Endometrial microvascular endothelial cells (primary cell): ENCODE measurements around the gene DCTN4. TPM values are rescaled to one million over a fixed set of nuclear protein-coding genes. Genes with fewer than 3 reads are reported as not detected.
"Not testable (repeated sequence)": the region's sequence is repeated elsewhere in the genome, so short reads cannot be mapped to it uniquely, and the experiment has no call there.

Source experiments
- in situ Hi-C: cut with HindIII; loops from 2 replicates; pipeline ENCODE4 v1.10.0; 2017; ENCODE audit warnings: low sequenced_read_pairs, low pct_unique_long_range_greater_than_20kb; ENCODE audit errors: inconsistent ontology term
- total RNA-seq: library from RNA; depleted of rRNA; stranded (reverse); fragments of >200 nt; gene quantifications from one replicate; pipeline ENCODE4 v1.2.3, GENCODE V29; 2015; ENCODE audit errors: inconsistent ontology term

The DCTN4 gene
- total RNA-seq, 1 donor from 2014 or later = 56.0 TPM

- in situ Hi-C loops = no loop called here
Observed at GRCh38 chr5:150751096-150751891, 7.5 kb downstream of the DCTN4 start.

GRCh38 chr5:150750469-150750868 is 8.3 kb downstream of the DCTN4 start:
- in situ Hi-C loops = no loop called here

GRCh38 chr5:150743142-150743488 is 15.7 kb downstream of the DCTN4 start:
- in situ Hi-C loops = not testable (repeated sequence)

- in situ Hi-C loops = not testable (repeated sequence)
Observed at GRCh38 chr5:150742455-150743141, 16.2 kb downstream of the DCTN4 start.

- in situ Hi-C loops = no loop called here
Observed at GRCh38 chr5:150740992-150741391, 17.8 kb downstream of the DCTN4 start.

- in situ Hi-C loops = no loop called here
Observed at GRCh38 chr5:150738862-150739261, 20.0 kb downstream of the DCTN4 start.

GRCh38 chr5:150734579-150735384 is 24.0 kb downstream of the DCTN4 start:
- in situ Hi-C loops = no loop called here

GRCh38 chr5:150731669-150732242 is 27.1 kb downstream of the DCTN4 start:
- in situ Hi-C loops = no loop called here

GRCh38 chr5:150729859-150730258 is 29.0 kb downstream of the DCTN4 start:
- in situ Hi-C loops = no loop called here

GRCh38 chr5:150723845-150724244 is 35.0 kb downstream of the DCTN4 start:
- in situ Hi-C loops = no loop called here

- in situ Hi-C loops = no loop called here
Observed at GRCh38 chr5:150710165-150710564, 48.7 kb downstream of the DCTN4 start.

GRCh38 chr5:150706776-150707390 is 51.9 kb downstream of the DCTN4 start:
- in situ Hi-C loops = no loop called here

GRCh38 chr5:150703762-150704161 is 55.1 kb downstream of the DCTN4 start:
- in situ Hi-C loops = no loop called here

GRCh38 chr5:150700594-150701377 is 58.0 kb downstream of the DCTN4 start, which contains the start of gene RBM22:
RBM22 (minus strand) TSS chr5:150701062; CDS start chr5:150700985, 77 bp downstream.
- in situ Hi-C loops = no loop called here

- in situ Hi-C loops = no loop called here
Observed at GRCh38 chr5:150700246-150700593, 58.6 kb downstream of the DCTN4 start.

- in situ Hi-C loops = no loop called here
Observed at GRCh38 chr5:150694612-150695011, 64.2 kb downstream of the DCTN4 start.

- in situ Hi-C loops = no loop called here
Observed at GRCh38 chr5:150692276-150692675, 66.5 kb downstream of the DCTN4 start.

- in situ Hi-C loops = no loop called here
Observed at GRCh38 chr5:150690760-150691159, 68.1 kb downstream of the DCTN4 start.
